HEK293 (cell line): ENCODE results near the gene NAT14.
A peak's percentile ranks its signal among the peaks of the same experiment; 100 is the strongest.

ENCODE experiments used
- GLIS2 ChIP-seq: fragments of 450-650 bp; formaldehyde crosslinking; IDR thresholded peaks from 2 replicates; pipeline ENCODE4 v1.5.1; 2016; ENCODE audit warnings: missing biosample characterization, missing genetic modification characterization
- KLF10 ChIP-seq: fragments of 450-650 bp; IDR thresholded peaks from 2 replicates; pipeline ENCODE4 v1.5.1; 2018; ENCODE audit warnings: missing biosample characterization, mild to moderate bottlenecking, missing genetic modification characterization
- MZF1 ChIP-seq: fragments of 450-650 bp; formaldehyde crosslinking; IDR thresholded peaks from 2 replicates; pipeline ENCODE4 v1.5.1; 2017; ENCODE audit warnings: missing biosample characterization, missing genetic modification characterization, borderline replicate concordance
- OVOL3 ChIP-seq: fragments of 450-650 bp; formaldehyde crosslinking; IDR thresholded peaks from 2 replicates; pipeline ENCODE4 v1.5.1; 2016; ENCODE audit warnings: missing biosample characterization, missing genetic modification characterization
- RBAK ChIP-seq: fragments of 450-650 bp; formaldehyde crosslinking; IDR thresholded peaks from 2 replicates; pipeline ENCODE4 v1.5.1; 2016; ENCODE audit warnings: missing biosample characterization, missing genetic modification characterization
- SCRT1 ChIP-seq: fragments of 450-650 bp; formaldehyde crosslinking; IDR thresholded peaks from 2 replicates; pipeline ENCODE4 v1.5.1; 2016; ENCODE audit warnings: missing biosample characterization, missing genetic modification characterization, borderline replicate concordance
- SP3 ChIP-seq: fragments of 450-650 bp; formaldehyde crosslinking; IDR thresholded peaks from 2 replicates; pipeline ENCODE4 v1.5.1; 2016; ENCODE audit warnings: missing biosample characterization, missing genetic modification characterization
- TSHZ1 ChIP-seq: fragments of 450-650 bp; formaldehyde crosslinking; IDR thresholded peaks from 2 replicates; pipeline ENCODE4 v1.5.1; 2016; ENCODE audit warnings: missing biosample characterization, missing genetic modification characterization, borderline replicate concordance
- YY2 ChIP-seq: fragments of 450-650 bp; formaldehyde crosslinking; IDR thresholded peaks from 2 replicates; pipeline ENCODE4 v1.5.1; 2016; ENCODE audit warnings: missing biosample characterization, missing genetic modification characterization
- ZBTB20 ChIP-seq: fragments of 450-650 bp; formaldehyde crosslinking; IDR thresholded peaks from 2 replicates; pipeline ENCODE4 v1.5.1; 2016; ENCODE audit warnings: missing biosample characterization, missing genetic modification characterization
- ZEB2 ChIP-seq: fragments of 450-650 bp; formaldehyde crosslinking; IDR thresholded peaks from 2 replicates; pipeline ENCODE4 v1.5.1; 2016; ENCODE audit warnings: missing biosample characterization, missing genetic modification characterization
- ZIC2 ChIP-seq: fragments of 450-650 bp; formaldehyde crosslinking; IDR thresholded peaks from 2 replicates; pipeline ENCODE4 v1.5.1; 2016; ENCODE audit warnings: missing biosample characterization, missing genetic modification characterization
- ZNF114 ChIP-seq: fragments of 450-650 bp; formaldehyde crosslinking; IDR thresholded peaks from 2 replicates; pipeline ENCODE4 v1.5.0; 2017; ENCODE audit warnings: missing biosample characterization, missing genetic modification characterization
- ZNF157 ChIP-seq: fragments of 450-650 bp; formaldehyde crosslinking; IDR thresholded peaks from 2 replicates; pipeline ENCODE4 v1.5.1; 2016; ENCODE audit warnings: missing biosample characterization, missing genetic modification characterization
- ZNF239 ChIP-seq: fragments of 450-650 bp; formaldehyde crosslinking; IDR thresholded peaks from 2 replicates; pipeline ENCODE4 v1.5.1; 2016; ENCODE audit warnings: missing biosample characterization, missing genetic modification characterization
- ZNF280C ChIP-seq: fragments of 450-650 bp; formaldehyde crosslinking; IDR thresholded peaks from 2 replicates; pipeline ENCODE4 v1.5.1; 2016; ENCODE audit warnings: missing biosample characterization, missing genetic modification characterization
- ZNF292 ChIP-seq: fragments of 450-650 bp; formaldehyde crosslinking; IDR thresholded peaks from 2 replicates; pipeline ENCODE4 v1.5.1; 2016; ENCODE audit warnings: low read depth, missing biosample characterization, missing genetic modification characterization, borderline replicate concordance
- ZNF544 ChIP-seq: fragments of 450-650 bp; formaldehyde crosslinking; IDR thresholded peaks from 2 replicates; pipeline ENCODE4 v1.5.0; 2017; ENCODE audit warnings: missing biosample characterization, missing genetic modification characterization
- ZNF645 ChIP-seq: fragments of 450-650 bp; formaldehyde crosslinking; IDR thresholded peaks from 2 replicates; pipeline ENCODE4; 2016; ENCODE audit warnings: missing biosample characterization, missing genetic modification characterization
- ZNF664 ChIP-seq: fragments of 450-650 bp; formaldehyde crosslinking; IDR thresholded peaks from 2 replicates; pipeline ENCODE4 v1.5.1; 2016; ENCODE audit warnings: missing biosample characterization, missing genetic modification characterization
- ZSCAN4 ChIP-seq: fragments of 450-650 bp; formaldehyde crosslinking; IDR thresholded peaks from 2 replicates; pipeline ENCODE4 v1.5.1; 2017; ENCODE audit warnings: missing biosample characterization, missing genetic modification characterization
- TF ChIP-seq, protein P1 (sequence below): fragments of 450-650 bp; formaldehyde crosslinking; conservative IDR thresholded peaks from 2 replicates; pipeline ENCODE4 v1.5.1; 2016; ENCODE audit warnings: low read depth, missing biosample characterization, missing genetic modification characterization
- TF ChIP-seq, protein P2 (sequence below): fragments of 450-650 bp; formaldehyde crosslinking; IDR thresholded peaks from 2 replicates; pipeline ENCODE4 v1.5.1; 2016; ENCODE audit warnings: missing biosample characterization, missing genetic modification characterization, low read depth

Gene NAT14

GRCh38 chr19:55484593-55485438 is at the start of gene NAT14 (continued):
- TF ChIP-seq ZNF280C (tag by site-specific recombination) (no peak), YY2 (no peak), SP3 (tag by site-specific recombination) (peak; percentile 63; the same call in 1 of the 2 replicates), ZNF239 (tag by site-specific recombination) (no peak), SCRT1 (no peak), ZNF544 (no peak), ZNF292 (no peak), ZBTB20 (tag by site-specific recombination) (no peak), ZIC2 (peak; percentile 41), TSHZ1 (tag by site-specific recombination) (no peak), MZF1 (tag by site-specific recombination) (no peak), ZNF664 (tag by site-specific recombination) (no peak), ZSCAN4 (tag by site-specific recombination) (no peak), ZEB2 (no peak), ZNF645 (tag by site-specific recombination) (no peak), KLF10 (tag by site-specific recombination) (no peak), ZNF114 (tag by site-specific recombination) (no peak), GLIS2 (peak; percentile 42), OVOL3 (tag by site-specific recombination) (no peak), ZNF157 (tag by site-specific recombination) (no peak), RBAK (no peak)
- TF ChIP-seq, protein P1, sequence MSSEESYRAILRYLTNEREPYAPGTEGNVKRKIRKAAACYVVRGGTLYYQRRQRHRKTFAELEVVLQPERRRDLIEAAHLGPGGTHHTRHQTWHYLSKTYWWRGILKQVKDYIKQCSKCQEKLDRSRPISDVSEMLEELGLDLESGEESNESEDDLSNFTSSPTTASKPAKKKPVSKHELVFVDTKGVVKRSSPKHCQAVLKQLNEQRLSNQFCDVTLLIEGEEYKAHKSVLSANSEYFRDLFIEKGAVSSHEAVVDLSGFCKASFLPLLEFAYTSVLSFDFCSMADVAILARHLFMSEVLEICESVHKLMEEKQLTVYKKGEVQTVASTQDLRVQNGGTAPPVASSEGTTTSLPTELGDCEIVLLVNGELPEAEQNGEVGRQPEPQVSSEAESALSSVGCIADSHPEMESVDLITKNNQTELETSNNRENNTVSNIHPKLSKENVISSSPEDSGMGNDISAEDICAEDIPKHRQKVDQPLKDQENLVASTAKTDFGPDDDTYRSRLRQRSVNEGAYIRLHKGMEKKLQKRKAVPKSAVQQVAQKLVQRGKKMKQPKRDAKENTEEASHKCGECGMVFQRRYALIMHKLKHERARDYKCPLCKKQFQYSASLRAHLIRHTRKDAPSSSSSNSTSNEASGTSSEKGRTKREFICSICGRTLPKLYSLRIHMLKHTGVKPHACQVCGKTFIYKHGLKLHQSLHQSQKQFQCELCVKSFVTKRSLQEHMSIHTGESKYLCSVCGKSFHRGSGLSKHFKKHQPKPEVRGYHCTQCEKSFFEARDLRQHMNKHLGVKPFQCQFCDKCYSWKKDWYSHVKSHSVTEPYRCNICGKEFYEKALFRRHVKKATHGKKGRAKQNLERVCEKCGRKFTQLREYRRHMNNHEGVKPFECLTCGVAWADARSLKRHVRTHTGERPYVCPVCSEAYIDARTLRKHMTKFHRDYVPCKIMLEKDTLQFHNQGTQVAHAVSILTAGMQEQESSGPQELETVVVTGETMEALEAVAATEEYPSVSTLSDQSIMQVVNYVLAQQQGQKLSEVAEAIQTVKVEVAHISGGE (tag by site-specific recombination) = peak; percentile 81
- TF ChIP-seq, protein P2, sequence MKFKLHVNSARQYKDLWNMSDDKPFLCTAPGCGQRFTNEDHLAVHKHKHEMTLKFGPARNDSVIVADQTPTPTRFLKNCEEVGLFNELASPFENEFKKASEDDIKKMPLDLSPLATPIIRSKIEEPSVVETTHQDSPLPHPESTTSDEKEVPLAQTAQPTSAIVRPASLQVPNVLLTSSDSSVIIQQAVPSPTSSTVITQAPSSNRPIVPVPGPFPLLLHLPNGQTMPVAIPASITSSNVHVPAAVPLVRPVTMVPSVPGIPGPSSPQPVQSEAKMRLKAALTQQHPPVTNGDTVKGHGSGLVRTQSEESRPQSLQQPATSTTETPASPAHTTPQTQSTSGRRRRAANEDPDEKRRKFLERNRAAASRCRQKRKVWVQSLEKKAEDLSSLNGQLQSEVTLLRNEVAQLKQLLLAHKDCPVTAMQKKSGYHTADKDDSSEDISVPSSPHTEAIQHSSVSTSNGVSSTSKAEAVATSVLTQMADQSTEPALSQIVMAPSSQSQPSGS = peak; percentile 90
